Endothelial cell of umbilical vein (primary cell): ENCODE data around the gene HSPA12A. TPM values are rescaled to one million over a fixed set of nuclear protein-coding genes. Genes with fewer than 3 reads are reported as not detected.

Experiments used
- BruUV-seq: library from RNA; stranded (reverse); fragments of 400-500 nt; replicated peaks from 2 replicates; lab custom pipeline; 2021; lab: Mats Ljungman, UMichigan
- CTCF ChIA-PET: fragments of 300-600, 350-600 bp; sonication (Branson Sonifier 250); formaldehyde crosslinking; loops from one replicate; lab custom pipeline; 2021; ENCODE audit warnings: antibody characterized with exemption, inconsistent platforms; lab: Charles Lee
- POLR2A ChIA-PET: fragments of 300-600, 350-600 bp; sonication (Branson Sonifier 250); formaldehyde crosslinking; loops from one replicate; lab custom pipeline; 2021; ENCODE audit warnings: antibody characterized with exemption, inconsistent platforms; lab: Charles Lee
- DNase-seq: peaks from one replicate; pipeline ENCODE4 v3.0.0-alpha.2; 2011; ENCODE audit warnings: low read depth, low spot score
- FAIRE-seq: peaks from 2 replicates; lab custom pipeline; 2011; peaks lifted over from hg19 to GRCh38; lab: Jason Lieb, UNC
- H2AFZ ChIP-seq: 2 replicates; pipeline ENCODE4 v1.6.0; 2012; ENCODE audit warnings: low read depth, low read length, control low read depth, inconsistent platforms
- H3K27ac ChIP-seq: 2 replicates; pipeline ENCODE4 v1.5.1; 2011; ENCODE audit warnings: low read depth, mild to moderate bottlenecking, control low read depth, low read length, moderate library complexity; ENCODE audit not compliant: insufficient read depth
- H3K27me3 ChIP-seq, 2 experiments: 2 replicates each; pipeline versions ENCODE4 v1.6.0 to v1.6.1; 2011; ENCODE audit warnings: low read length in 2 of 2, mixed read lengths in 1 of 2; ENCODE audit not compliant: control insufficient read depth in 2 of 2, insufficient read depth in 2 of 2
- H3K36me3 ChIP-seq, 2 experiments: 2 replicates in 1 of 2; 3 replicates in 1 of 2; pipeline ENCODE4 v1.5.1; 2011; ENCODE audit warnings: low read length in 2 of 2, mild to moderate bottlenecking in 1 of 2, moderate library complexity in 1 of 2; ENCODE audit not compliant: control insufficient read depth in 2 of 2, insufficient read depth in 2 of 2; ENCODE audit errors: extremely low read depth in 1 of 2
- H3K4me1 ChIP-seq: 3 replicates; pipeline ENCODE4 v1.5.1; 2011; ENCODE audit warnings: mild to moderate bottlenecking, low read length; ENCODE audit not compliant: control insufficient read depth, insufficient read depth; ENCODE audit errors: extremely low read depth
- H3K4me2 ChIP-seq: 2 replicates; pipeline ENCODE4 v1.6.1; 2011; ENCODE audit warnings: low read length, control low read depth, mixed read lengths; ENCODE audit not compliant: insufficient read depth
- H3K4me3 ChIP-seq, 3 experiments: fragments of 200-600 bp in 1 of 3; sonication (generic), shearing (Covaris generic) in 1 of 3; replicated peaks in 1 of 3; 2 replicates each; pipeline ENCODE4 v1.5.1; 2011 to 2016; ENCODE audit warnings: control low read depth in 3 of 3, low read length in 3 of 3, mild to moderate bottlenecking in 2 of 3, inconsistent platforms in 1 of 3, low read depth in 1 of 3, moderate library complexity in 1 of 3; ENCODE audit not compliant: insufficient read depth in 1 of 3
- H3K79me2 ChIP-seq: 2 replicates; pipeline ENCODE4 v1.6.0; 2012; ENCODE audit warnings: low read length, inconsistent platforms; ENCODE audit not compliant: control insufficient read depth, insufficient read depth
- H3K9ac ChIP-seq: replicated peaks from 2 replicates; pipeline ENCODE3; 2011; ENCODE audit warnings: low read length, control low read depth; ENCODE audit not compliant: insufficient read depth; ENCODE audit errors: extremely low read depth
- H3K9me1 ChIP-seq: replicated peaks from 3 replicates; pipeline ENCODE4 v1.6.0; 2011; ENCODE audit warnings: mild to moderate bottlenecking, low read length; ENCODE audit not compliant: control insufficient read depth, insufficient read depth; ENCODE audit errors: extremely low read depth
- H3K9me3 ChIP-seq: replicated peaks from 2 replicates; pipeline ENCODE4 v1.5.1; 2012; ENCODE audit warnings: low read length, inconsistent platforms; ENCODE audit not compliant: control insufficient read depth, insufficient read depth
- H4K20me1 ChIP-seq: replicated peaks from 2 replicates; pipeline ENCODE3; 2011; ENCODE audit warnings: mild to moderate bottlenecking, low read length; ENCODE audit not compliant: control insufficient read depth, insufficient read depth; ENCODE audit errors: extremely low read depth
- EZH2 ChIP-seq: IDR thresholded peaks from 2 replicates; pipeline ENCODE4 v1.6.1; 2012; ENCODE audit warnings: borderline replicate concordance, low read depth, mild to moderate bottlenecking, moderate library complexity, low read length, inconsistent platforms; ENCODE audit not compliant: severe bottlenecking
- FOS ChIP-seq: IDR thresholded peaks from 2 replicates; pipeline ENCODE4 v1.6.1; 2011; ENCODE audit warnings: mild to moderate bottlenecking, low read length, moderate library complexity, borderline replicate concordance; ENCODE audit not compliant: insufficient read depth
- GATA2 ChIP-seq: IDR thresholded peaks from 2 replicates; pipeline ENCODE4 v1.7.0; 2011; ENCODE audit warnings: low read depth, mild to moderate bottlenecking, moderate library complexity, mixed read lengths, low read length; ENCODE audit not compliant: insufficient read length, insufficient read depth
- JUN ChIP-seq: IDR thresholded peaks from 2 replicates; pipeline ENCODE4 v1.6.1; 2011; ENCODE audit warnings: borderline replicate concordance, low read depth; ENCODE audit not compliant: insufficient read length, insufficient read depth
- MYC ChIP-seq: IDR thresholded peaks from one replicate; pipeline ENCODE4 v1.6.1; 2011; ENCODE audit warnings: mild to moderate bottlenecking, low read depth, low read length
- POLR2A ChIP-seq: IDR thresholded peaks from 2 replicates; pipeline ENCODE4 v1.6.1; 2012; ENCODE audit warnings: low read depth, mild to moderate bottlenecking, control low read depth, low read length
- POLR2AphosphoS5 ChIP-seq: IDR thresholded peaks from 2 replicates; pipeline ENCODE4 v1.6.1; 2012; ENCODE audit warnings: low read depth, mild to moderate bottlenecking, control low read depth, low read length, moderate library complexity; ENCODE audit not compliant: insufficient read depth
- dilution Hi-C: fragments of 300-500 bp; cut with MboI; formaldehyde crosslinking; loops from one replicate; pipeline ENCODE4 v1.15.0; 2019; ENCODE audit warnings: low sequenced_read_pairs; ENCODE audit not compliant: extremely low pct_ligation_motif_present
- intact Hi-C: fragments of 100-400 bp; cut with micrococcal nuclease; formaldehyde crosslinking; loops from one replicate; pipeline ENCODE4 v1.10.0; 2022
- polyA plus RNA-seq, 4 experiments: library from polyadenylated mRNA; depleted of rRNA in 3 of 4; stranded (reverse) in 3 of 4; unstranded in 1 of 4; fragments of >200 nt; gene quantifications; 2 replicates each; pipeline versions ENCODE4 v1.2.1 to v1.2.3, GENCODE V29; 2011 to 2012; ENCODE audit warnings: missing spikeins in 1 of 4
- total RNA-seq: library from RNA; stranded (reverse); gene quantifications from 2 replicates; pipeline ENCODE4 v1.2.3, GENCODE V29; 2021
- TF ChIP-seq, protein P1 (sequence below): IDR thresholded peaks from 2 replicates; pipeline ENCODE4 v1.6.1; 2011; ENCODE audit not compliant: insufficient read depth, insufficient read length
- TF ChIP-seq, protein P2 (sequence below), 2 donors: IDR thresholded peaks; 1 replicate in 1 of 2; 2 replicates in 1 of 2; pipeline ENCODE4 v1.5.1; 2011; ENCODE audit warnings: low read length in 2 of 2, mild to moderate bottlenecking in 2 of 2, moderate library complexity in 2 of 2, control low read depth in 1 of 2, inconsistent platforms in 1 of 2, low read depth in 1 of 2; ENCODE audit not compliant: insufficient read depth in 1 of 2; ENCODE audit errors: extremely low read depth in 1 of 2

The HSPA12A gene
- total and polyA plus RNA-seq, 2 donors (not counting 3 experiments of a cell fraction or from before 2014, with no cell fraction given): 0.22 to 0.29 TPM

DNA sequence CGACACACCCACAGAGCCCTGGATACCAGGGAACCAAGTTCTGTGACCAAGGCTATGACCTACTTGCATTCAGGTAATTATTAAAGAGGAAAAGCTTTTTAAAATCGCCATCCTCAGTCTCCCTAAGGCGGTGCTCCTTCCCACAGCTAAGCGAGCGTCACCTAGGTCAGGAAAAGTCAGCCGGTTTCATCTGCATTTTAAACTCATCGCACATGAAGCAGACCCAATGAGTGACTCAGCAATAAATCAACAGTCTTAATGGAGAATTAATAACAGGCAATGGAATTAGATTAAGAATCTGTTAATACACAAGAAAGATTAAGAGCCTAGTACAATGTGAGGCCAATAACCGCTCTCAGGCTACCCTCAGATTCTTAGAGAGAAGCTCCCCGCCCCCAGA lies 59.2 kb downstream of the HSPA12A start:
- intact Hi-C loops: loop anchor here (5.0 kb wide), 1 partner anchor 59 kb away; the partner anchor contains the start of gene HSPA12A
- no peaks in the 10 kb centered on the region for H3K4me1 ChIP-seq
- DNase-seq (no peak), FAIRE-seq (no peak)
- H3K4me2 ChIP-seq: no peak overlapping the region
- no peaks in the 10 kb centered on the region for H3K79me2 ChIP-seq
- H3K27me3 ChIP-seq: no peaks in the 10 kb centered on the region
- TF ChIP-seq GATA2 (no peak), POLR2AphosphoS5 (no peak), MYC (no peak), POLR2A (no peak), FOS (no peak), JUN (no peak), EZH2 (no peak)
- TF ChIP-seq, protein P1, sequence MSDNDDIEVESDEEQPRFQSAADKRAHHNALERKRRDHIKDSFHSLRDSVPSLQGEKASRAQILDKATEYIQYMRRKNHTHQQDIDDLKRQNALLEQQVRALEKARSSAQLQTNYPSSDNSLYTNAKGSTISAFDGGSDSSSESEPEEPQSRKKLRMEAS: no peak
- TF ChIP-seq, protein P2, sequence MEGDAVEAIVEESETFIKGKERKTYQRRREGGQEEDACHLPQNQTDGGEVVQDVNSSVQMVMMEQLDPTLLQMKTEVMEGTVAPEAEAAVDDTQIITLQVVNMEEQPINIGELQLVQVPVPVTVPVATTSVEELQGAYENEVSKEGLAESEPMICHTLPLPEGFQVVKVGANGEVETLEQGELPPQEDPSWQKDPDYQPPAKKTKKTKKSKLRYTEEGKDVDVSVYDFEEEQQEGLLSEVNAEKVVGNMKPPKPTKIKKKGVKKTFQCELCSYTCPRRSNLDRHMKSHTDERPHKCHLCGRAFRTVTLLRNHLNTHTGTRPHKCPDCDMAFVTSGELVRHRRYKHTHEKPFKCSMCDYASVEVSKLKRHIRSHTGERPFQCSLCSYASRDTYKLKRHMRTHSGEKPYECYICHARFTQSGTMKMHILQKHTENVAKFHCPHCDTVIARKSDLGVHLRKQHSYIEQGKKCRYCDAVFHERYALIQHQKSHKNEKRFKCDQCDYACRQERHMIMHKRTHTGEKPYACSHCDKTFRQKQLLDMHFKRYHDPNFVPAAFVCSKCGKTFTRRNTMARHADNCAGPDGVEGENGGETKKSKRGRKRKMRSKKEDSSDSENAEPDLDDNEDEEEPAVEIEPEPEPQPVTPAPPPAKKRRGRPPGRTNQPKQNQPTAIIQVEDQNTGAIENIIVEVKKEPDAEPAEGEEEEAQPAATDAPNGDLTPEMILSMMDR (IDR thresholded peaks at IDR 0.05; ENCODE audit: extremely low read depth in 1 of 2, insufficient read depth in 1 of 2, low read depth in 1 of 2, low read length in 2 of 2): no peak
- CTCF ChIA-PET: interaction anchor here (0.9 to 5.5 kb wide), 7 partner anchors 13 to 492 kb away, joined by 3 to 120 read pairs (median 6); no protein-coding TSS in a partner anchor
- H3K9ac ChIP-seq: no peak overlapping the region
- no peak overlapping the region for H3K27ac ChIP-seq
- no peaks in the 10 kb centered on the region for H3K36me3 ChIP-seq
- no TSS peak for BruUV-seq
- no peaks in the 10 kb centered on the region for H3K9me1 ChIP-seq
- dilution Hi-C loops: no loop called here
- no peaks in the 10 kb centered on the region for H3K9me3 ChIP-seq
- H2AFZ ChIP-seq: no peak overlapping the region
- POLR2A ChIA-PET: no interaction called here
- H4K20me1 ChIP-seq: no peaks in the 10 kb centered on the region
- H3K4me3 ChIP-seq: no peak overlapping the region
